Measurements from ENCODE around the gene LRP2. TPM values are rescaled to one million over a fixed set of nuclear protein-coding genes. Genes with fewer than 3 reads are reported as not detected.

The LRP2 gene
- total RNA-seq, 2 experiments from 2014 or later, result 0.25 to 0.62 TPM

DNA sequence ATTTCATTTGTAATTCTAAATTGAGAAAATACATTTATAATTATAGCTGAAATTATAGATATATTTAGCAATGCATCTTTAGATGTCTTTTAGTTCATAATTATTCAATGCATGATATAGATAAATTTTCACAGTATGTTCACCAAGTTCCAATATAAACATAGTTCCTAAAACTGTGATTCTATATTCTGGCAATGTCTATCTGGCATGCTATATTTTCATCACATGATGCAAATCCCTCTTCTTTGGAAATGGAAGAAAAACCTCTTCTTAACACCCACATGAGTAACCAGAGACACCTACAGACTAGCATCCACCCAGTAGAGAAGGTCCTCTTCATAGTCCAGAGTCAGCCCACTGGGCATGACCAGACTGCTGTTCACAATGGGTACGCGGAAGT is 157.2 kb downstream of the LRP2 start:
- CTCF ChIA-PET, result interaction anchor here (1.4 kb wide), 1 partner anchor 191 kb away, joined by 4 read pairs; no protein-coding TSS in a partner anchor
- DNase-seq, result no peak
- H3K4me1 Mint-ChIP-seq (ENCODE audit: low read depth), result no peaks in the 10 kb centered on the region
- no peaks in the 10 kb centered on the region for H3K36me3 Mint-ChIP-seq (ENCODE audit: low read depth)
- intact Hi-C loops (cut with micrococcal nuclease), result no loop called here
- no peaks in the 10 kb centered on the region for H3K9me3 Mint-ChIP-seq
- no peak overlapping the region for H3K27ac Mint-ChIP-seq
- no peak overlapping the region for H3K4me3 Mint-ChIP-seq
- peaks cover 8% of the 10 kb centered on the region for H3K27me3 Mint-ChIP-seq (ENCODE audit: low read depth)

DNA sequence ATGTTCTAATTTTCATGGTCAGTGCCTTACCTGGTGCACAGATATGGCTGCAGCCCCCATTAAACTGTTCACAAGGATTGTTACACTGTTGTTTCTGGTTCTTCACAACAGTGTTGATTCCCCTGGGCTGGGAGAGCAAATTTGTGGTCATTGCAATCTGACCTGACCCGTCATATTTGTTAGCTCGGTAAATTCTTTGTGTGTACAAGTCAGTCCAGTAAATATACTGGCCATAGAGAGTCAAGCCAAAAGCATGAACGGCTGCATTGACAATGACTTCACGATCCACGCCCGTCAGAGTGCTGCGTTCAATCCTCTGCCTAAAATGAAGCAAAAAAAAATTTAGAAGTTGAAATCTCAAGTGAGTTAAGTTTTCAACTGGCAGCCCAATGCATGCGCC is 158.4 kb downstream of the LRP2 start:
- DNase-seq, result no peak
- Mint-ChIP-seq H3K4me1 (ENCODE audit: low read depth) (no peaks in the 10 kb centered on the region), H3K27ac (no peak overlapping the region), H3K9me3 (no peaks in the 10 kb centered on the region), H3K4me3 (no peak overlapping the region), H3K27me3 (ENCODE audit: low read depth) (peaks cover 8% of the 10 kb centered on the region), H3K36me3 (ENCODE audit: low read depth) (no peaks in the 10 kb centered on the region)
- CTCF ChIA-PET, result interaction anchor here (1.4 kb wide), 1 partner anchor 192 kb away, joined by 4 read pairs; no protein-coding TSS in a partner anchor
- intact Hi-C loops (cut with micrococcal nuclease), result no loop called here

DNA sequence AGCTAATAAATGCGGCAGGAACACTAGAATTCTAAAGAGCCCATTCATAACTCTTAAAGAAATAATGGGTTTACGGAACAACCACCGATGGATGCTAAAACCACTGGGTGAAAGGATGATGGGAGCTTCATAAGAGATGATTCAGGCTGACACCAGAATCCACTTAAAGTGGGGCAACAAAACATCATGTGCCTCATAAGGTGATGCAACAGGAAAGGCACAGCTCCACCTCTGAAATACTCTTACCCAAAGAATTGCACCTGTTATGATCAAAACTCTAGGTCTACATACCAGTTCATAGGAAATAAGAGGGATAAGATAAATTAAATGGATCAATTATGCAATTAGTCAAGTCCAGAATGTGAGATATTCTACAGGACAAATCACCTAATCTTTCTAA is 161.6 kb downstream of the LRP2 start:
- peaks cover 13% of the 10 kb centered on the region for H3K27me3 Mint-ChIP-seq (ENCODE audit: low read depth)
- H3K4me3 Mint-ChIP-seq, result no peak overlapping the region
- H3K36me3 Mint-ChIP-seq (ENCODE audit: low read depth), result no peaks in the 10 kb centered on the region
- H3K27ac Mint-ChIP-seq, result no peak overlapping the region
- CTCF ChIA-PET, result interaction anchor here (0.9 kb wide), 1 partner anchor 8 kb away, joined by 4 read pairs; no protein-coding TSS in a partner anchor
- intact Hi-C loops (cut with micrococcal nuclease), result no loop called here
- no peak for DNase-seq
- no peaks in the 10 kb centered on the region for H3K9me3 Mint-ChIP-seq
- H3K4me1 Mint-ChIP-seq (ENCODE audit: low read depth), result no peaks in the 10 kb centered on the region

DNA sequence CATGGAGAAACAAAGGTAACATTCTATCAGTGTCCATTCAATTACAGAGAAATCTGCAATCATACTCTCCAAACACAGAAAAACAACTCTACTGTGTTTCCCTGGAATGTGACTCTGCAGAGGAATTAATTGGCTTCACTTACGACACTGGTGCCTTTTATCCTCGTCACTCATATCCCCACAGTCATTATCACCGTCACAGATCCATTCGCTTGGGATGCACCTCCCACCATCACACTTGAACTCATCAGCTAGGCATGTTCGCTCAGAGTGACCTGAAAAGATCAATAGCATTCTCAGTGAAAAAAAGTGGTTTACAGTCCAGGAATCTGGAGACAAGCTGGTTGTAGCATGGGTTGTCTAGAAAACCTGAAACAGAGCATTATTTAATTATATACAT is 168.7 kb downstream of the LRP2 start:
- peaks cover 5% of the 10 kb centered on the region for H3K27me3 Mint-ChIP-seq (ENCODE audit: low read depth)
- no peaks in the 10 kb centered on the region for H3K36me3 Mint-ChIP-seq (ENCODE audit: low read depth)
- intact Hi-C loops (cut with micrococcal nuclease), result no loop called here

DNA sequence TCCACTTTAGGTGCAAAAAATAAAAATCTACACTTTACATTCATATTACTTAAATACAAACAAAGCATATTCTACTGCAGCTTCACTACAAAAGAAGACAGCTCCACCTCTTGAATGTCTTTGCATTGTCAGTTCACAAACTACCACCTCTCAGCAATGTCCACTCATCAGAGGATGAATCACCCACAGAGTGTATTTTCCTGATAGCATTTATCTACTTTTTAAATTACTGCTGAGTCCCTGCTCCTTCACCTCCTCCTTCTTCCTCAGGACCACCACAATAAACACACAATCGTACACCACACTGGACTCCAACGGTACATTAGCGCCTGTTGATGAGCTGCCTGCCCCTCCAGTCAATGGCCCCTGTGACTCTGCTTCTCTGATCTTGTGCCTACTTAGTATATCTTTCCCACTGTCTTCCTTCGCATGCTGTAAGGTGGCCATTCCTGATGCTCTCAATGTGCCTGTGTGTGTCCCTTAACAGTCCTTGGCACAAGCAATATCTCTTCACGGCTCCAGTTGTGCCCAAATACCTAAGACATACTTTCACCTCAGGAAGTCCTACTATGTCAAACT is 172.0 kb downstream of the LRP2 start:
- intact Hi-C loops (cut with micrococcal nuclease), result no loop called here
- Mint-ChIP-seq H3K36me3 (ENCODE audit: low read depth) (no peaks in the 10 kb centered on the region), H3K9me3 (no peaks in the 10 kb centered on the region), H3K4me3 (no peak overlapping the region), H3K4me1 (ENCODE audit: low read depth) (no peaks in the 10 kb centered on the region), H3K27ac (no peak overlapping the region), H3K27me3 (ENCODE audit: low read depth) (no peaks in the 10 kb centered on the region)
- CTCF ChIA-PET, result no interaction called here
- no peak for DNase-seq

More for the DNA sequence above, 168.7 kb downstream of the LRP2 start:
- Mint-ChIP-seq H3K4me1 (ENCODE audit: low read depth) (no peaks in the 10 kb centered on the region), H3K4me3 (no peak overlapping the region), H3K27ac (no peak overlapping the region), H3K9me3 (no peaks in the 10 kb centered on the region)
- CTCF ChIA-PET, result interaction anchor here (0.5 kb wide), 1 partner anchor 97 kb away, joined by 3 read pairs; no protein-coding TSS in a partner anchor
- DNase-seq, result no peak

DNA sequence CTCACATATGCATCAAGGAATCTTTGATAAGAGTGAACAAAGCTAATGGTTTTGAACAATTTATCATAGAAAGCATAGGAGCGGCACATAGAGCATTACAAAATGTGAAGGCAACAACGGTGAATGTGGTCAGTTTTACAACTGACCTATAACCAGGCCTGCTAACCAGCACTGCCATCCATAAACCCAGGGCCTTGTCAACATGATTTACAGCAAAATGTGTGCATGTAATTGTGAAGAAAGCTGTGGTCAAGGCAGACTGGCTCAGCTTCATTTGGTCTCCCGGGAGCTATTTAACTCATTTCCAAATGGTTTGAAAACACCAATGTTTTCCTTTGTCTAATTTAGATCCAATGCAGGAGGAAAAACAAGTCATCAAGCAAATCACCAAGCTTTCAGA is 173.2 kb downstream of the LRP2 start:
- no peaks in the 10 kb centered on the region for H3K36me3 Mint-ChIP-seq (ENCODE audit: low read depth)

DNA sequence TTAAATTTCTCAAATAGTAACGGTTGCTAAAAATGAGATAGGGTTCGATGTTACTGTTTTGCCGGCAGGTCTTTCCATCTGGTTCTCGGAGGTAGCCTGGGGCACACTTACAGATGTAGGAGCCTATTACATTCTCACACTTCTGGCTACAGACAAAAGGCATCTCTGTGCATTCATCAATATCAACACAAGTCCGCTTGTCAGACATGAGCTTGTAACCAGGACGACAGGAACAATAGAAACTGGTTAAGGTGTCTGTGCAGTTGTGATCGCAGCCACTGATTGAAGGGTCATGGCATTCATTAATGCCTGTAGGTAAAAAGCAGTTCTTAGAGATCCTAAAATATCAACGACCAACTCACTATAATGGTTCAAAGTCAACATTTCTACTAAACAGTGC is 176.6 kb downstream of the LRP2 start:
- Mint-ChIP-seq H3K4me1 (ENCODE audit: low read depth) (no peaks in the 10 kb centered on the region), H3K27me3 (ENCODE audit: low read depth) (no peaks in the 10 kb centered on the region), H3K9me3 (no peaks in the 10 kb centered on the region), H3K4me3 (no peak overlapping the region), H3K27ac (no peak overlapping the region), H3K36me3 (ENCODE audit: low read depth) (no peaks in the 10 kb centered on the region)
- intact Hi-C loops (cut with micrococcal nuclease), result no loop called here
- no peak for DNase-seq
- CTCF ChIA-PET, result no interaction called here

More for the DNA sequence above, 173.2 kb downstream of the LRP2 start:
- Mint-ChIP-seq H3K4me1 (ENCODE audit: low read depth) (no peaks in the 10 kb centered on the region), H3K27me3 (ENCODE audit: low read depth) (no peaks in the 10 kb centered on the region), H3K9me3 (no peaks in the 10 kb centered on the region), H3K27ac (no peak overlapping the region), H3K4me3 (no peak overlapping the region)
- no peak for DNase-seq
- intact Hi-C loops (cut with micrococcal nuclease), result no loop called here
- CTCF ChIA-PET, result interaction anchor here (0.6 kb wide), 2 partner anchors 50 to 1005 kb away, joined by 3 to 5 read pairs; no protein-coding TSS in a partner anchor

DNA sequence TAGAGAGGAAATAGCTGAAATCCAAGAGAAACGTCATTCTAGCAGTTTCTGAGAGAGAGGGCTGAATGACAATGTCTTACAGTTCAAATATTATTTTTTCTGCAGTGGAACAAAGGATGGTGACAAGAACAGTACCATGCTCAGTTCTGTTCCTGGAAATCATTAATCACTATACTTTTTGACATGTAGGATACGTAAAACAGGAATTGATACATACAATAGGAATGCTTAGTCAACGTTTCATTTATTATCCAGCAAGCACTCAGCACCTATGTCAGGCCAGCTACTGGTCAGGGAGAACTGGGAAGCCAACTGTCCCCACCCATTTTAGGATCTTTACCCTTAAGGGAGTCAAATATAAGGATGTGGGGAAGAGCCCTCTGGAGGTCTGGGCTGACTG is 178.3 kb downstream of the LRP2 start:
- no peaks in the 10 kb centered on the region for H3K36me3 Mint-ChIP-seq (ENCODE audit: low read depth)
- DNase-seq, result no peak
- CTCF ChIA-PET, result no interaction called here
- no peak overlapping the region for H3K27ac Mint-ChIP-seq
- H3K9me3 Mint-ChIP-seq, result no peaks in the 10 kb centered on the region
- no peaks in the 10 kb centered on the region for H3K4me1 Mint-ChIP-seq (ENCODE audit: low read depth)
- H3K4me3 Mint-ChIP-seq, result no peak overlapping the region
- no peaks in the 10 kb centered on the region for H3K27me3 Mint-ChIP-seq (ENCODE audit: low read depth)
- intact Hi-C loops (cut with micrococcal nuclease), result no loop called here

DNA sequence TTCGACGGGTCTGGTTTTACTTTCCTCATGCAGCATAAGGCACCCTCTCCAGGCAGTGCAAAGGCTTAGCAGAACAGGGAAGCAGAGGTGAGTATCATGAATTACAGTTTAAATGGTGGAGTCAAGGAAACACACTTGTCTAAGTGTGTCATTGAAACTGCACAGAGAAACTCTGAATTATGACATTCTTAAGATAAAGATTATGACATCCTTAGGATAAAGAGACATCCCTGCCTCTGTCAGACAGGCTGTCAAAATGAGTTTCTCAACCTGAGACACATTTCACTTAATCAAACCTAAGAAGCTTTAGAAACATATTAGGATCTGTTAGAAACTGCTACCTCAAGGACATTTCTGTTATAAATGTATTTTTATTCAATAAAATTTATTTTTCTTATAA is 179.8 kb downstream of the LRP2 start:
- H3K9me3 Mint-ChIP-seq, result no peaks in the 10 kb centered on the region
- no peaks in the 10 kb centered on the region for H3K4me1 Mint-ChIP-seq (ENCODE audit: low read depth)
- H3K27ac Mint-ChIP-seq, result no peak overlapping the region
- CTCF ChIA-PET, result no interaction called here
- no peak overlapping the region for H3K4me3 Mint-ChIP-seq
- H3K27me3 Mint-ChIP-seq (ENCODE audit: low read depth), result peaks cover 3% of the 10 kb centered on the region
- no peaks in the 10 kb centered on the region for H3K36me3 Mint-ChIP-seq (ENCODE audit: low read depth)
- no peak for DNase-seq
- intact Hi-C loops (cut with micrococcal nuclease), result no loop called here

DNA sequence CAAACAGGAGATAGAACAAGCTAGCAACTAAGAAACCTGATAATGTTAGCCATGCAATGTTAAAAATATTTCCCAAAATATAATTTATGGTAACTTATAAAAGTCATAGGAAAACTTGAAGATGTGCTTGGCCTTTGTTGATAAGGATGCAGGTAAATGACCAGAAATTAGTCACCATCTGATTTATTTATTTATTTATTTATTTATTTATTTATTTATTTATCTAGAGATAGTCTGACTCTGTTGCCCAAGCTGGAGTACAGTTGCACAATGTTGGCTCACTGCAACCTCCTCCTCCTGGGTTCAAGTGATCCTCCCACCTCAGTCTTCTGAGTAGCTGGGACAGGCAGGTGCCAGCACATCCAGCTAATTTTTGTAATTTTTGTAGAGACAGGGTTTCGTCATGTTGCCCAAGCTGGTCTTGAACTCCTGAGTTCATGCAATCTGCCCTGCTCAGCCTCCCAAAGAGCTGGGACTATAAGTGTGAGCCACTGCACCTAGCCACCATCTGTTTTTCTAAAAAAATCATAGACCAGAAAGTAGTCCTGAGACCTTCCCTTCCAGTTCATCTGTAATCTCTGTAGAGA is 183.4 kb downstream of the LRP2 start:
- H3K4me1 Mint-ChIP-seq (ENCODE audit: low read depth), result no peaks in the 10 kb centered on the region
- CTCF ChIA-PET, result no interaction called here
- no peak for DNase-seq
- no peaks in the 10 kb centered on the region for H3K36me3 Mint-ChIP-seq (ENCODE audit: low read depth)
- intact Hi-C loops (cut with micrococcal nuclease), result no loop called here
- H3K27ac Mint-ChIP-seq, result no peak overlapping the region
- no peaks in the 10 kb centered on the region for H3K9me3 Mint-ChIP-seq
- H3K4me3 Mint-ChIP-seq, result no peak overlapping the region
- peaks cover 13% of the 10 kb centered on the region for H3K27me3 Mint-ChIP-seq (ENCODE audit: low read depth)

DNA sequence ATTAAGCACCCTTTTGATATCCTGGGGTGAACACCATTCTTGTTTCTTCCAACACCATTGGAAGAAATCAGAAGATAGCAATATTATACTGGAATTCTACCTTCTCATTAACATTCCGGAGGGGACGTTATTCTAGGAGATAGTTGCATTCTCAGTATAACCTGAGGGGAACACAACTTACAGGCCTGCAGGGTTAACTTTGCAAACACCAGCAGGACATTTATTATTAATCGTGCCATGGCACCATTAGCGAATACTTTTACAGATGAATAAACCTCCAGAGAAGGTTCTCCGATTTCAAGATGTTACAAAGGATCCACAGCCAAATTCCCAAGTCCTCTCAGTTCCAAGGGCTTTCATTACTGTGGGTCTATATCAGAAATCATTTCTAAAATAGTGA is 184.0 kb downstream of the LRP2 start:
- H3K36me3 Mint-ChIP-seq (ENCODE audit: low read depth), result no peaks in the 10 kb centered on the region
- H3K27me3 Mint-ChIP-seq (ENCODE audit: low read depth), result peaks cover 15% of the 10 kb centered on the region
- CTCF ChIA-PET, result no interaction called here
- H3K4me3 Mint-ChIP-seq, result no peak overlapping the region
- DNase-seq, result no peak
- H3K27ac Mint-ChIP-seq, result no peak overlapping the region
- no peaks in the 10 kb centered on the region for H3K4me1 Mint-ChIP-seq (ENCODE audit: low read depth)
- H3K9me3 Mint-ChIP-seq, result no peaks in the 10 kb centered on the region
- intact Hi-C loops (cut with micrococcal nuclease), result no loop called here

DNA sequence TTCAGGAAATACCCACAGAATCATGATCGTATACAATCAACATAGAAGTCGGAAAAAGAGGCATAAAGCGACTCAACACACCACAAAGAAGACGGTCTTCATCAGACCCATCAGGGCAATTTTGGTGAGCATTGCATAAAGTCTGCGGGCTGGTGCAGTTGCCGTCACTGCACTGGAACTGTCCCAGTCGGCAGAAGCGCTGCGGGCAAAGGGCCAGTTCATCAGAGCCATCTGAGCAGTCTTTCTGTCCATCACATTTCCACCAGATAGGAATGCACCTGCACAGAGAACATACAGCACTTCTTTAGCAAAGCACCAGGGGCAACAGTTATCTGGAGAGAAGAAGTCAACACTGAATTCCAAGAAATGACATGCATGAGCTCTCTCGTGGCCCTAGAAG is 187.2 kb downstream of the LRP2 start:
- Mint-ChIP-seq H3K4me1 (ENCODE audit: low read depth) (no peaks in the 10 kb centered on the region), H3K27me3 (ENCODE audit: low read depth) (peaks cover 21% of the 10 kb centered on the region), H3K4me3 (no peak overlapping the region), H3K9me3 (no peaks in the 10 kb centered on the region), H3K27ac (no peak overlapping the region), H3K36me3 (ENCODE audit: low read depth) (no peaks in the 10 kb centered on the region)
- intact Hi-C loops (cut with micrococcal nuclease), result no loop called here
- CTCF ChIA-PET, result no interaction called here
- no peak for DNase-seq

DNA sequence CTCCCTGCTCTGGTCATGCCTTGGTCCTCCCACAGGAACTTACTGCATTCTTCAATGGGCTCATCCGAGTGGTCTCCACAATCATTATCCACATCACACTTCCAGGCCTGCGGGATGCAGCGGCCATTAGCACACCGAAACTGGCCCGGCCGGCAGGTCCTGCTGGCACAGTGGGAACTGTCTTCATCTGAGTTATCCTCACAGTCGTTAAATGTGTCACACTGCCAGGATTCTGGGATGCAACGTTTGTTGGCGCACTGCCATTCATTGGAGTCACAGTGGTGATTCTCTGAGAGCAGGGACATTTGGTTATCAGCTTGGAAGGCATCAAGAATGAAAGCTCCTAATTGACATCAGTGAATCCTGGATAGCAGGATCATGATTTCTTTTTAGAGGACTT is 188.5 kb downstream of the LRP2 start:
- no peak overlapping the region for H3K27ac Mint-ChIP-seq
- H3K27me3 Mint-ChIP-seq (ENCODE audit: low read depth), result peaks cover 21% of the 10 kb centered on the region
- H3K4me3 Mint-ChIP-seq, result no peak overlapping the region
- H3K4me1 Mint-ChIP-seq (ENCODE audit: low read depth), result no peaks in the 10 kb centered on the region
- intact Hi-C loops (cut with micrococcal nuclease), result no loop called here
- no peaks in the 10 kb centered on the region for H3K9me3 Mint-ChIP-seq
- CTCF ChIA-PET, result no interaction called here
- DNase-seq, result no peak
- no peaks in the 10 kb centered on the region for H3K36me3 Mint-ChIP-seq (ENCODE audit: low read depth)
